GM12878 (cell line): Measurements from ENCODE around the gene MSX1. TPM values are rescaled to one million over a fixed set of nuclear protein-coding genes. Genes with fewer than 3 reads are reported as not detected.

Experiments
- DPF2 ChIP-seq: fragments of 450-650 bp; IDR thresholded peaks from 2 replicates; pipeline ENCODE4 v1.6.1; 2017; ENCODE audit warnings: mild to moderate bottlenecking
- GATAD2B ChIP-seq: fragments of 450-650 bp; conservative IDR thresholded peaks from 2 replicates; pipeline ENCODE4 v1.6.1; 2017; ENCODE audit warnings: low read depth, mild to moderate bottlenecking, moderate library complexity
- RFX5 ChIP-seq: IDR thresholded peaks from 2 replicates; pipeline ENCODE4 v1.6.1; 2011; ENCODE audit warnings: low read depth, low read length, improper control_type of control experiment
- SREBF2 ChIP-seq: IDR thresholded peaks from 2 replicates; pipeline ENCODE4 v1.6.1; 2012; ENCODE audit warnings: mild to moderate bottlenecking, low read length
- STAT3 ChIP-seq: IDR thresholded peaks from 2 replicates; pipeline ENCODE4 v1.6.1; 2011; ENCODE audit warnings: low read depth, low read length, improper control_type of control experiment
- ZNF274 ChIP-seq: IDR thresholded peaks from one replicate; pipeline ENCODE4 v1.8.0; 2011; ENCODE audit not compliant: insufficient read length, insufficient read depth
- polyA plus RNA-seq, 11 experiments: library from polyadenylated mRNA; depleted of rRNA in 4 of 11; unstranded in 6 of 11; stranded (reverse) in 5 of 11; fragments of >200 nt; fragmentation: Nextera tagmentation in 4 of 11; fragmentation: Illumina TruSeq in 1 of 11; extraction: Ambion mirVana in 4 of 11; extraction: Trizol in 1 of 11; gene quantifications; 1 replicate in 1 of 11; 2 replicates in 10 of 11; pipeline versions ENCODE4 v1.2.1 to v1.2.3, GENCODE V29; 2011 to 2016; ENCODE audit warnings: inconsistent platforms in 2 of 11, missing spikeins in 2 of 11, low read depth in 1 of 11
- total RNA-seq, 4 experiments: library from RNA; depleted of rRNA in 3 of 4; stranded (reverse); fragments of >200 nt in 3 of 4; fragmentation: Illumina TruSeq in 1 of 4; extraction: Trizol in 1 of 4; gene quantifications; 2 replicates each; pipeline versions ENCODE4 v1.2.1 to v1.2.3, GENCODE V29; 2013 to 2021
- TF ChIP-seq, protein P1 (sequence below): IDR thresholded peaks from 2 replicates; pipeline ENCODE4 v1.6.1; 2012; ENCODE audit warnings: mild to moderate bottlenecking, low read depth, low read length
- TF ChIP-seq, protein P2 (sequence below): fragments of 450-650 bp; formaldehyde crosslinking; IDR thresholded peaks from 2 replicates; pipeline ENCODE4 v1.5.0; 2022; ENCODE audit warnings: mild to moderate bottlenecking, missing genetic modification characterization

Gene MSX1
- total and polyA plus RNA-seq, 10 of the 15 experiments (the other 5 are each of a cell fraction or from before 2014, with no cell fraction given) = 0.04 to 0.56 (median 0.15) TPM; not detected in 2

DNA sequence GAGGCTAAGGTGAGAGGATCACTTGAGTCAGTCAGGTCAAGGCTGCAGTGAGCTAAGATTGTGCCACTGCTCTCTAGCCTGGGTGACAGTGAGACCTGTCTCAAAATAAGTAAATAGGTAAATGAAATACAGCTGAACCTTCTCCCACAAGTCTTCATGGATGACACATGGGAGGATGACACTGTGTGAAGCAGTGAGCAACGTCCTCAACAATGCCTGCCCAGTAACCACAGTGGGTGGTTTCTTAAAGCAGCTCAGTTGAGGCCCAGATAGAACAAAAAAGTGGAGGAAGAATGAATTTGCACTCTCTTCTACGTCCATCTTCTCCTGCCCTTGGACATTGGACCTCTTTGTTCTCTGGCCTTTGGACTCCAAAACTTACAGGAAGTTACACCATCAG, 52.7 kb downstream of the MSX1 start (continued):
- TF ChIP-seq, protein P1, sequence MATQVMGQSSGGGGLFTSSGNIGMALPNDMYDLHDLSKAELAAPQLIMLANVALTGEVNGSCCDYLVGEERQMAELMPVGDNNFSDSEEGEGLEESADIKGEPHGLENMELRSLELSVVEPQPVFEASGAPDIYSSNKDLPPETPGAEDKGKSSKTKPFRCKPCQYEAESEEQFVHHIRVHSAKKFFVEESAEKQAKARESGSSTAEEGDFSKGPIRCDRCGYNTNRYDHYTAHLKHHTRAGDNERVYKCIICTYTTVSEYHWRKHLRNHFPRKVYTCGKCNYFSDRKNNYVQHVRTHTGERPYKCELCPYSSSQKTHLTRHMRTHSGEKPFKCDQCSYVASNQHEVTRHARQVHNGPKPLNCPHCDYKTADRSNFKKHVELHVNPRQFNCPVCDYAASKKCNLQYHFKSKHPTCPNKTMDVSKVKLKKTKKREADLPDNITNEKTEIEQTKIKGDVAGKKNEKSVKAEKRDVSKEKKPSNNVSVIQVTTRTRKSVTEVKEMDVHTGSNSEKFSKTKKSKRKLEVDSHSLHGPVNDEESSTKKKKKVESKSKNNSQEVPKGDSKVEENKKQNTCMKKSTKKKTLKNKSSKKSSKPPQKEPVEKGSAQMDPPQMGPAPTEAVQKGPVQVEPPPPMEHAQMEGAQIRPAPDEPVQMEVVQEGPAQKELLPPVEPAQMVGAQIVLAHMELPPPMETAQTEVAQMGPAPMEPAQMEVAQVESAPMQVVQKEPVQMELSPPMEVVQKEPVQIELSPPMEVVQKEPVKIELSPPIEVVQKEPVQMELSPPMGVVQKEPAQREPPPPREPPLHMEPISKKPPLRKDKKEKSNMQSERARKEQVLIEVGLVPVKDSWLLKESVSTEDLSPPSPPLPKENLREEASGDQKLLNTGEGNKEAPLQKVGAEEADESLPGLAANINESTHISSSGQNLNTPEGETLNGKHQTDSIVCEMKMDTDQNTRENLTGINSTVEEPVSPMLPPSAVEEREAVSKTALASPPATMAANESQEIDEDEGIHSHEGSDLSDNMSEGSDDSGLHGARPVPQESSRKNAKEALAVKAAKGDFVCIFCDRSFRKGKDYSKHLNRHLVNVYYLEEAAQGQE = no peak
- TF ChIP-seq DPF2 (no peak), ZNF274 (no peak), GATAD2B (no peak), SREBF2 (no peak), RFX5 (no peak), STAT3 (no peak)
- TF ChIP-seq, protein P2, sequence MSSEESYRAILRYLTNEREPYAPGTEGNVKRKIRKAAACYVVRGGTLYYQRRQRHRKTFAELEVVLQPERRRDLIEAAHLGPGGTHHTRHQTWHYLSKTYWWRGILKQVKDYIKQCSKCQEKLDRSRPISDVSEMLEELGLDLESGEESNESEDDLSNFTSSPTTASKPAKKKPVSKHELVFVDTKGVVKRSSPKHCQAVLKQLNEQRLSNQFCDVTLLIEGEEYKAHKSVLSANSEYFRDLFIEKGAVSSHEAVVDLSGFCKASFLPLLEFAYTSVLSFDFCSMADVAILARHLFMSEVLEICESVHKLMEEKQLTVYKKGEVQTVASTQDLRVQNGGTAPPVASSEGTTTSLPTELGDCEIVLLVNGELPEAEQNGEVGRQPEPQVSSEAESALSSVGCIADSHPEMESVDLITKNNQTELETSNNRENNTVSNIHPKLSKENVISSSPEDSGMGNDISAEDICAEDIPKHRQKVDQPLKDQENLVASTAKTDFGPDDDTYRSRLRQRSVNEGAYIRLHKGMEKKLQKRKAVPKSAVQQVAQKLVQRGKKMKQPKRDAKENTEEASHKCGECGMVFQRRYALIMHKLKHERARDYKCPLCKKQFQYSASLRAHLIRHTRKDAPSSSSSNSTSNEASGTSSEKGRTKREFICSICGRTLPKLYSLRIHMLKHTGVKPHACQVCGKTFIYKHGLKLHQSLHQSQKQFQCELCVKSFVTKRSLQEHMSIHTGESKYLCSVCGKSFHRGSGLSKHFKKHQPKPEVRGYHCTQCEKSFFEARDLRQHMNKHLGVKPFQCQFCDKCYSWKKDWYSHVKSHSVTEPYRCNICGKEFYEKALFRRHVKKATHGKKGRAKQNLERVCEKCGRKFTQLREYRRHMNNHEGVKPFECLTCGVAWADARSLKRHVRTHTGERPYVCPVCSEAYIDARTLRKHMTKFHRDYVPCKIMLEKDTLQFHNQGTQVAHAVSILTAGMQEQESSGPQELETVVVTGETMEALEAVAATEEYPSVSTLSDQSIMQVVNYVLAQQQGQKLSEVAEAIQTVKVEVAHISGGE (CRISPR knock-in tag) = no peak
